Neural cell (in vitro differentiated cells): ENCODE results near the gene LIN7B. TPM values are rescaled to one million over a fixed set of nuclear protein-coding genes. Genes with fewer than 3 reads are reported as not detected.

Experiments
- H2AFZ ChIP-seq: fragments of 200-600, 300-800 bp; sonication (generic), shearing (Covaris generic); 2 replicates; pipeline ENCODE4 v1.6.0; 2014; ENCODE audit warnings: low read depth, mild to moderate bottlenecking, antibody characterized with exemption, low read length, moderate library complexity
- H3F3A ChIP-seq: fragments of 200-600 bp; shearing (Covaris generic); 2 replicates; pipeline ENCODE4 v1.6.1; 2016; ENCODE audit warnings: mild to moderate bottlenecking, moderate library complexity, mixed read lengths, antibody characterized with exemption, low read length; ENCODE audit not compliant: insufficient read depth, poor library complexity, severe bottlenecking
- H3K27ac ChIP-seq: fragments of 200-600, 300-800 bp; sonication (generic), shearing (Covaris generic); 2 replicates; pipeline ENCODE4 v1.5.1; 2014; ENCODE audit warnings: mild to moderate bottlenecking, low read length, moderate library complexity
- H3K27me3 ChIP-seq: fragments of 300-800, 200-600 bp; sonication (generic), shearing (Covaris generic); 2 replicates; pipeline ENCODE4 v1.6.0; 2014; ENCODE audit warnings: mild to moderate bottlenecking, low read depth, low read length, moderate library complexity; ENCODE audit not compliant: insufficient read depth
- H3K36me3 ChIP-seq: fragments of 300-800, 200-600 bp; sonication (generic), shearing (Covaris generic); 2 replicates; pipeline ENCODE4 v1.5.1; 2014; ENCODE audit warnings: mild to moderate bottlenecking, antibody characterized with exemption, low read length, moderate library complexity; ENCODE audit not compliant: insufficient read depth
- H3K4me2 ChIP-seq: fragments of 300-800, 200-600 bp; sonication (generic), shearing (Covaris generic); 2 replicates; pipeline ENCODE4 v1.6.0; 2014; ENCODE audit warnings: mild to moderate bottlenecking, low read length
- H3K4me3 ChIP-seq: fragments of 300-800, 200-600 bp; sonication (generic), shearing (Covaris generic); 2 replicates; pipeline ENCODE4 v1.5.1; 2014; ENCODE audit warnings: mild to moderate bottlenecking, low read length, moderate library complexity
- H3K79me2 ChIP-seq: fragments of 200-600 bp; shearing (Covaris generic); replicated peaks from 2 replicates; pipeline ENCODE4 v1.6.0; 2014; ENCODE audit warnings: mild to moderate bottlenecking, low read length, moderate library complexity; ENCODE audit not compliant: insufficient read depth
- H3K9ac ChIP-seq: fragments of 300-800, 200-600 bp; sonication (generic), shearing (Covaris generic); 2 replicates; pipeline ENCODE4 v1.6.1; 2016; ENCODE audit warnings: mild to moderate bottlenecking, low read length, mixed read lengths
- H3K9me2 ChIP-seq: fragments of 200-600 bp; shearing (Covaris generic); 2 replicates; pipeline ENCODE4 v1.6.1; 2016; ENCODE audit warnings: mild to moderate bottlenecking, low read length, mixed read lengths; ENCODE audit not compliant: insufficient read depth
- H3K9me3 ChIP-seq: fragments of 200-600, 300-800 bp; sonication (generic), shearing (Covaris generic); 2 replicates; pipeline ENCODE4 v1.6.1; 2016; ENCODE audit warnings: mild to moderate bottlenecking, mixed run types, low read length, moderate library complexity, mixed read lengths
- H4K20me1 ChIP-seq: fragments of 200-600 bp; shearing (Covaris generic); 2 replicates; pipeline ENCODE4 v1.6.1; 2016; ENCODE audit warnings: mild to moderate bottlenecking, mixed run types; ENCODE audit not compliant: insufficient read depth
- EP300 ChIP-seq: fragments of 450-650 bp; conservative IDR thresholded peaks from 2 replicates; pipeline ENCODE4 v1.6.1; 2014; ENCODE audit warnings: antibody characterized with exemption, mild to moderate bottlenecking, moderate library complexity; ENCODE audit not compliant: poor library complexity, severe bottlenecking
- EZH2 ChIP-seq: fragments of 200-600, 300-800 bp; shearing (Covaris generic), sonication (generic); IDR thresholded peaks from 2 replicates; pipeline ENCODE4 v1.6.1; 2014; ENCODE audit warnings: antibody characterized with exemption, low read length, borderline replicate concordance, mild to moderate bottlenecking; ENCODE audit not compliant: insufficient read depth, poor library complexity, severe bottlenecking
- MXI1 ChIP-seq: fragments of 450-650 bp; conservative IDR thresholded peaks from 2 replicates; pipeline ENCODE4 v1.6.1; 2014; ENCODE audit warnings: antibody characterized with exemption, mild to moderate bottlenecking; ENCODE audit not compliant: poor library complexity, severe bottlenecking
- POLR2AphosphoS5 ChIP-seq: IDR thresholded peaks from 2 replicates; pipeline ENCODE4 v1.6.1; 2012
- RAD21 ChIP-seq: fragments of 450-650 bp; conservative IDR thresholded peaks from 2 replicates; pipeline ENCODE4 v1.6.1; 2014; ENCODE audit warnings: antibody characterized with exemption, mild to moderate bottlenecking, moderate library complexity
- SMC3 ChIP-seq: fragments of 450-650 bp; conservative IDR thresholded peaks from 2 replicates; pipeline ENCODE4 v1.6.1; 2014; ENCODE audit warnings: antibody characterized with exemption, mild to moderate bottlenecking, moderate library complexity; ENCODE audit not compliant: poor library complexity
- TAF1 ChIP-seq: IDR thresholded peaks from 2 replicates; pipeline ENCODE4 v1.6.1; 2012; ENCODE audit warnings: low read depth
- polyA plus RNA-seq: library from polyadenylated mRNA; depleted of rRNA; stranded (reverse); fragments of >200 nt; gene quantifications from 2 replicates; pipeline ENCODE4 v1.2.3, GENCODE V29; 2014
- TF ChIP-seq, protein P1 (sequence below): fragments of 450-650 bp; IDR thresholded peaks from 2 replicates; pipeline ENCODE4 v1.5.1; 2014; ENCODE audit warnings: antibody characterized with exemption, mild to moderate bottlenecking, moderate library complexity; ENCODE audit not compliant: poor library complexity, severe bottlenecking
- TF ChIP-seq, protein P2 (sequence below): IDR thresholded peaks from 2 replicates; pipeline ENCODE4 v1.6.1; 2012; ENCODE audit warnings: borderline replicate concordance

LIN7B gene
- polyA plus RNA-seq, 1 donor from 2014 or later = 88.7 TPM

DNA sequence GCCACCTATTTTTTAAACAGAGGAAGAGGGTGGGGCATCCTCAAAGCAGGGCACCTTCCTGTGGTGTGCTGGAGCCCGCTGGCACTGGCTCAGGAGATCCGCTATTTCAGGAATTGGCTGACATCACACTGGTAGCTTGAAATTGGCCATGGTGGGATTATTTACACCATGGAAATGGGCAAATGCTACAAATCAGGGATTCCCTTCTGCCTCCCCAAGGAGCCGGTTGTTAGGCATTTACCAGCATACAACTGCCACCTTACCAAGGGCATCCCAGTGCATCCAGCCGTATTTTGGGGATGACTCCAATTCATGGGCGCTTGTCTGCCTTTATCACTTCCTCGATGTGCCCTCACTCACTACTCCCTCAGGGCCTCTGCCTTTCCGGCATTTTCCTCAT, 26.8 kb downstream of the LIN7B start:
- H3K4me2 ChIP-seq = no peak overlapping the region
- H3F3A ChIP-seq = no peaks in the 10 kb centered on the region
- no peak overlapping the region for H3K4me3 ChIP-seq
- no peaks in the 10 kb centered on the region for H3K36me3 ChIP-seq
- no peaks in the 10 kb centered on the region for H3K79me2 ChIP-seq
- no peaks in the 10 kb centered on the region for H3K9me2 ChIP-seq
- H2AFZ ChIP-seq = no peak overlapping the region
- no peaks in the 10 kb centered on the region for H3K9me3 ChIP-seq
- no peaks in the 10 kb centered on the region for H3K27me3 ChIP-seq
- H3K9ac ChIP-seq = no peak overlapping the region
- no peaks in the 10 kb centered on the region for H4K20me1 ChIP-seq
- TF ChIP-seq TAF1 (no peak), POLR2AphosphoS5 (no peak), EZH2 (no peak), MXI1 (no peak), EP300 (no peak), RAD21 (no peak), SMC3 (no peak)
- TF ChIP-seq, protein P1, sequence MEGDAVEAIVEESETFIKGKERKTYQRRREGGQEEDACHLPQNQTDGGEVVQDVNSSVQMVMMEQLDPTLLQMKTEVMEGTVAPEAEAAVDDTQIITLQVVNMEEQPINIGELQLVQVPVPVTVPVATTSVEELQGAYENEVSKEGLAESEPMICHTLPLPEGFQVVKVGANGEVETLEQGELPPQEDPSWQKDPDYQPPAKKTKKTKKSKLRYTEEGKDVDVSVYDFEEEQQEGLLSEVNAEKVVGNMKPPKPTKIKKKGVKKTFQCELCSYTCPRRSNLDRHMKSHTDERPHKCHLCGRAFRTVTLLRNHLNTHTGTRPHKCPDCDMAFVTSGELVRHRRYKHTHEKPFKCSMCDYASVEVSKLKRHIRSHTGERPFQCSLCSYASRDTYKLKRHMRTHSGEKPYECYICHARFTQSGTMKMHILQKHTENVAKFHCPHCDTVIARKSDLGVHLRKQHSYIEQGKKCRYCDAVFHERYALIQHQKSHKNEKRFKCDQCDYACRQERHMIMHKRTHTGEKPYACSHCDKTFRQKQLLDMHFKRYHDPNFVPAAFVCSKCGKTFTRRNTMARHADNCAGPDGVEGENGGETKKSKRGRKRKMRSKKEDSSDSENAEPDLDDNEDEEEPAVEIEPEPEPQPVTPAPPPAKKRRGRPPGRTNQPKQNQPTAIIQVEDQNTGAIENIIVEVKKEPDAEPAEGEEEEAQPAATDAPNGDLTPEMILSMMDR = no peak
- TF ChIP-seq, protein P2, sequence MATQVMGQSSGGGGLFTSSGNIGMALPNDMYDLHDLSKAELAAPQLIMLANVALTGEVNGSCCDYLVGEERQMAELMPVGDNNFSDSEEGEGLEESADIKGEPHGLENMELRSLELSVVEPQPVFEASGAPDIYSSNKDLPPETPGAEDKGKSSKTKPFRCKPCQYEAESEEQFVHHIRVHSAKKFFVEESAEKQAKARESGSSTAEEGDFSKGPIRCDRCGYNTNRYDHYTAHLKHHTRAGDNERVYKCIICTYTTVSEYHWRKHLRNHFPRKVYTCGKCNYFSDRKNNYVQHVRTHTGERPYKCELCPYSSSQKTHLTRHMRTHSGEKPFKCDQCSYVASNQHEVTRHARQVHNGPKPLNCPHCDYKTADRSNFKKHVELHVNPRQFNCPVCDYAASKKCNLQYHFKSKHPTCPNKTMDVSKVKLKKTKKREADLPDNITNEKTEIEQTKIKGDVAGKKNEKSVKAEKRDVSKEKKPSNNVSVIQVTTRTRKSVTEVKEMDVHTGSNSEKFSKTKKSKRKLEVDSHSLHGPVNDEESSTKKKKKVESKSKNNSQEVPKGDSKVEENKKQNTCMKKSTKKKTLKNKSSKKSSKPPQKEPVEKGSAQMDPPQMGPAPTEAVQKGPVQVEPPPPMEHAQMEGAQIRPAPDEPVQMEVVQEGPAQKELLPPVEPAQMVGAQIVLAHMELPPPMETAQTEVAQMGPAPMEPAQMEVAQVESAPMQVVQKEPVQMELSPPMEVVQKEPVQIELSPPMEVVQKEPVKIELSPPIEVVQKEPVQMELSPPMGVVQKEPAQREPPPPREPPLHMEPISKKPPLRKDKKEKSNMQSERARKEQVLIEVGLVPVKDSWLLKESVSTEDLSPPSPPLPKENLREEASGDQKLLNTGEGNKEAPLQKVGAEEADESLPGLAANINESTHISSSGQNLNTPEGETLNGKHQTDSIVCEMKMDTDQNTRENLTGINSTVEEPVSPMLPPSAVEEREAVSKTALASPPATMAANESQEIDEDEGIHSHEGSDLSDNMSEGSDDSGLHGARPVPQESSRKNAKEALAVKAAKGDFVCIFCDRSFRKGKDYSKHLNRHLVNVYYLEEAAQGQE = no peak
- no peak overlapping the region for H3K27ac ChIP-seq

DNA sequence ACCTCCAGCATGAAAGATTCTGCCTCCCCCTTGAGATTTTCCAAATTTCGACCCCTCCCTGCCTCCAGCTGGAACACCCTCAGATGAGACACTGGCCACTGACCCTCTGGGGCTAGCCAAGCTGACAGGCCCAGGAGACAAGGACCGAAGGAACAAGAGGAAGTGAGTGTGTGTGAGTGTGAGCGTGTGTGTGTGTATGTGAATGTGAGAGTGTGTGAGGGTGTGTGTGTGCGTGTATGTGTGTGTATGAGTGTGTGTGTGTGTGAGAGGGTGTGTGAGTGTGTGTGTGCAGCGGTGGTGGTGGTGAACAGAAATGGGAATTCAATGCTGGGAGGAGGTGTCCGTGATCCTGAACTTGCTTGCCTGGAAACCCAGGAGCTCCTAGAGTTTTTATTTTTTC, 27.2 kb downstream of the LIN7B start:
- Histone ChIP-seq H3K27me3 (no peaks in the 10 kb centered on the region), H3K9ac (no peak overlapping the region), H2AFZ (no peak overlapping the region), H3K9me2 (no peaks in the 10 kb centered on the region), H3K4me3 (no peak overlapping the region), H3K79me2 (no peaks in the 10 kb centered on the region), H3F3A (no peaks in the 10 kb centered on the region), H3K27ac (no peak overlapping the region), H4K20me1 (no peaks in the 10 kb centered on the region), H3K9me3 (no peaks in the 10 kb centered on the region), H3K4me2 (no peak overlapping the region), H3K36me3 (no peaks in the 10 kb centered on the region)
- TF ChIP-seq, protein P1 = no peak
- TF ChIP-seq SMC3 (no peak), EZH2 (no peak), TAF1 (no peak), EP300 (no peak), MXI1 (no peak), POLR2AphosphoS5 (no peak), RAD21 (no peak)
- TF ChIP-seq, protein P2 = no peak
